Effector memory CD4-positive, alpha-beta T cell (primary cell): ENCODE measurements around the gene HOXC6.
"Not testable (repeated sequence)": the region's sequence is repeated elsewhere in the genome, so short reads cannot be mapped to it uniquely, and the experiment has no call there.

Source experiments
- DNase-seq, 3 donors: peaks; one replicate each; pipeline ENCODE4 v3.0.0-alpha.2; 2020
- H3K27ac ChIP-seq: 2 replicates; pipeline ENCODE4 v1.7.0; 2013; ENCODE audit warnings: mild to moderate bottlenecking, low read length, moderate library complexity; ENCODE audit not compliant: insufficient read depth, poor library complexity, severe bottlenecking
- H3K27me3 ChIP-seq: replicated peaks from 2 replicates; pipeline ENCODE4 v1.7.0; 2013; ENCODE audit warnings: mild to moderate bottlenecking, low read length; ENCODE audit not compliant: insufficient read depth, control insufficient read depth, poor library complexity, severe bottlenecking
- H3K36me3 ChIP-seq: 2 replicates; pipeline ENCODE4 v1.7.0; 2013; ENCODE audit warnings: mild to moderate bottlenecking, low read length, moderate library complexity; ENCODE audit not compliant: control insufficient read depth, insufficient read depth
- H3K4me1 ChIP-seq: 2 replicates; pipeline ENCODE4 v1.7.0; 2013; ENCODE audit warnings: low read length, mild to moderate bottlenecking; ENCODE audit not compliant: control insufficient read depth, insufficient read depth, poor library complexity, severe bottlenecking
- H3K4me3 ChIP-seq: 2 replicates; pipeline ENCODE4 v1.7.0; 2013; ENCODE audit warnings: low read length, low read depth, mild to moderate bottlenecking; ENCODE audit not compliant: insufficient read depth, poor library complexity, severe bottlenecking
- H3K9me3 ChIP-seq: 2 replicates; pipeline ENCODE4 v1.7.0; 2013; ENCODE audit warnings: mild to moderate bottlenecking, low read length, moderate library complexity; ENCODE audit not compliant: control insufficient read depth

HOXC6 gene

GRCh38 chr12:54079115-54079514 lies 50.9 kb downstream of the HOXC6 start:
- not testable (repeated sequence) for H3K4me1 ChIP-seq, H3K36me3 ChIP-seq, H3K9me3 ChIP-seq, DNase-seq, H3K27ac ChIP-seq, H3K27me3 ChIP-seq, H3K4me3 ChIP-seq
